IPS-18c (cell line): ENCODE data around the gene AGAP2.

Experiments used
- H3K4me3 ChIP-seq: 2 replicates; pipeline ENCODE4 v1.7.0; 2013; ENCODE audit warnings: low read depth, mild to moderate bottlenecking, low read length, moderate library complexity; ENCODE audit not compliant: insufficient read depth
- H3K9me3 ChIP-seq: one replicate; pipeline ENCODE4 v1.6.1; 2013; ENCODE audit warnings: mild to moderate bottlenecking, low read length, moderate library complexity; ENCODE audit not compliant: control insufficient read depth, insufficient read depth

The AGAP2 gene

GRCh38 chr12:57732726-57733593 lies 5.6 kb downstream of the AGAP2 start:
- Histone ChIP-seq H3K4me3 (no peak overlapping the region), H3K9me3 (no peaks in the 10 kb centered on the region)

GRCh38 chr12:57732270-57732669 lies 6.3 kb downstream of the AGAP2 start:
- Histone ChIP-seq H3K9me3 (no peaks in the 10 kb centered on the region), H3K4me3 (no peak overlapping the region)

GRCh38 chr12:57731411-57732080 lies 7.0 kb downstream of the AGAP2 start:
- H3K9me3 ChIP-seq: no peaks in the 10 kb centered on the region
- no peak overlapping the region for H3K4me3 ChIP-seq

GRCh38 chr12:57730336-57731067 lies 8.0 kb downstream of the AGAP2 start:
- H3K4me3 ChIP-seq: no peak overlapping the region
- no peaks in the 10 kb centered on the region for H3K9me3 ChIP-seq

DNA sequence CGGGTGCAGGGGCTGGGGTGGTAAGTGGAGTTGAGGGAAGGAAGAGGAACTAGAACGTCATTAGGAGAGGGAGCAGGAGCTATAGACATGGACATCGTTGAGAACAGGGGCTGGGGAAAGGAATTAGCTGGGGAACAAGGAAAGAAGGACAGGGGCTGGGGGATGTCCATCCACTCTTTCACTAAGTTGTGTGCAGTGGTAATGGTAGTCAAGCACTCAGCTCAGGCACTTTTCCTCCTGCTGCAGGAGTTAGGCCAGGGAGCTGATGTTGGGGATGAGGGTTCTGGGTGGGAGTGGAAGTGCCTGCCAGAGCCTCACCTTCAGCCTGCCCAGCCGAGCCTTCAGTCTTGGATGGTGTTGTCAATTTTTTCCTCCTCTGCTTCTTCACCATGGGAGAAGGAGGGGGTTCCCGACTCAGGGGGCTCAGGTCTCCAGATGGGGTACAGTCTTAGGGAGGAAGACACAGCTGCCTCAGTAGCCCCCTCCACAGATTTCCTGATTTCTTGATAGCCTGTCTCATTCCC lies 9.2 kb downstream of the AGAP2 start:
- Histone ChIP-seq H3K9me3 (no peaks in the 10 kb centered on the region), H3K4me3 (no peak overlapping the region)

GRCh38 chr12:57727758-57728395 lies 10.7 kb downstream of the AGAP2 start:
- Histone ChIP-seq H3K9me3 (no peaks in the 10 kb centered on the region), H3K4me3 (peak overlapping the region; percentile 40; the same call in 1 of the 2 replicates)

GRCh38 chr12:57726884-57727757 lies 11.4 kb downstream of the AGAP2 start:
- H3K4me3 ChIP-seq: peak overlapping the region; percentile 63
- no peaks in the 10 kb centered on the region for H3K9me3 ChIP-seq

GRCh38 chr12:57726151-57726883 lies 12.2 kb downstream of the AGAP2 start:
- H3K9me3 ChIP-seq: no peaks in the 10 kb centered on the region
- peak overlapping the region; percentile 63 for H3K4me3 ChIP-seq

DNA sequence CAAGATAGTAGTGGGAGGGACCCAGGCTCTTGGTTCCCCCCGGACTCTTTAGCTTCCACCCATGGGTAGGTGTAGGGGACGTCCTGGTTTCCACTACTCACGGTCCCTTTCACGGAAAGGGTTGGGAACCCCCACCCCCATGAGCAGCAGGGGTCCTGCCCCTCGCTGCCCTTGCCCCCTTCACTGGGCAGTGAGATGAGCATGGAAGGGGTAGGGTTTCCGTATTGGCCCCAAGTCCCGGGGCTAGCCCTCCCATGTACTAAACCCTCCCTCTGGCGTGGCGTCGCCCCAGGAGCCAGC lies 12.7 kb downstream of the AGAP2 start:
- Histone ChIP-seq H3K9me3 (no peaks in the 10 kb centered on the region), H3K4me3 (peak overlapping the region; percentile 63)

DNA sequence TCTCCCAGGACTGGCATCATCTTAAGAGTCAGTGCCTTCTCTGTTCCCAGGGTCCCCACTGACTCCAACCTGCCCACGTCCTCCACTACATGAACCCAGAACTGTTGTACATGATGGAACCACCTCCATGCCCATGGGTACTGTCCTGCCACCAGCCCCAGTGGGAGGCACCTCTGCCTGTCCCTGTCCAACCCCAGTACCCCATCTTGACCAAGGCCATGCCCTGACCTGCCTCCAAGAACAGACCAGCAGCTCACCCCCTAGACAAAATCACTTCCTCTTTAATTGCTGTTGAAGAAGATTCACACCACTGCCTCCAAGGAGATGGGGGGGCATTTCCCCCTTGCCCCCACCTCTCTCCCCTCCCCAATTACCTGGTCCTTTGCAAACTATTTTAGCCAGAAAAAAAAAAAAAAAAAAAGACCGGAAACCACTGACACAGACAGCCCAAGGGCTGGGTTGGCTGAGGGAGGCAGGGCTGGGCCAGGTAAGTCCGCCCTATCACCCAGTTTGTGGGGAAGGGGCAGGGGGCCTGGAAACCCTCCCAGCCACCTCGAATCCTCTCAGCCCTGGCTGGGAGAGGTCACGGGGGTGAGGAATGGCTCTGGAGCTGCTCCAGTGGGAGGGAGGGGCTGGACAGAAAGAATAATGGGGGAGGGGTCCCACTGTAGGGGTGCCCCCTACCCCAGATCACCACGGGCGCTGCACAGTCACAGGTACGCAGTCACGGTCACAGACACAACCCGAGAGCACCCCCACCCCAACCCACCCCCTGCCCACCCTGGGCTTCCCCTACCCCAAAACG lies 13.4 kb downstream of the AGAP2 start:
- Histone ChIP-seq H3K9me3 (no peaks in the 10 kb centered on the region), H3K4me3 (no peak overlapping the region)

DNA sequence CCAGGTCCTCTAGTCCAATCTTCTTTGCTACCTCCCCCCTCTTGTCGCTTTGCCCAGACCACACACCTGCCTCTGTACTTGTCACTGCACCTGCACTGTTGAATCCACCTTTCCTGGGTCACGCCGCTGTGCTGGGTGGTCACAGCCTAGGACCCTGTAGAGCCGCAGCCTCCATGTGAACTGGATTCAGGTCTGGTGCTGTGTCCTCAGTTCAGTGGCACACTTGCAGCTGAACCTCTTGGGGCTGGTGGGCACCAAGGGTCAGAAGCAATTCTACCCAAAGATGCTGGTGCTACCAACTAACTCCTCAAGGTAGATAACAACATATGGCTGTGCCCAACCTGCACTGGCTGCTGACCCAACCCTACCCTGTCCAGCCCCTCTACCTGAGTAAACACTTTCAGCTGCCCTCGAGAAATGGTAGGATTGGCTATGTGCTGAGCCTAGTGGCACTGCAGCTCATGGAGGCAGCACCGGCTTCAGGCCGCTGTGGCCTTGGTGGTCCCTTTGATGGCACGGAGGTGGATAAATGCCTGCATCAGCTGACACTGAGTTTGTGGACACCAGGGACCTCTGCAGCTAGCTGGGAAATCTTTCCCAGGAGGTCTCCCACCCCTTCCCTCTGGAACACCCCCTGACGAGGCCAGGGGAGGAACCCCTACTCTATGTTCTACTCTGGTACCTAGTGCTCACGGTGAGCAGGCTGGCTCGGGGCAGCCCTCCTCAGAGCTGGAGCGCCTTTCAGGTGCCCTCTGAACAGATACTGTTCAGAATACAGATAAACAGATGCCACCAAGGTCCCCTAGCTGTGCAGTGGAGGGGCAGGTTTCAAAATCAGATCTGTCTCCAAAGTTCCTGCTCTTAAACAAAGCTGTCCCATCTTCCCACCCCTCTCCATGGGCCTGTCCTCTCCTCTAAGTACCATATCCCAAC lies 14.3 kb downstream of the AGAP2 start:
- H3K9me3 ChIP-seq: no peaks in the 10 kb centered on the region
- no peak overlapping the region for H3K4me3 ChIP-seq

DNA sequence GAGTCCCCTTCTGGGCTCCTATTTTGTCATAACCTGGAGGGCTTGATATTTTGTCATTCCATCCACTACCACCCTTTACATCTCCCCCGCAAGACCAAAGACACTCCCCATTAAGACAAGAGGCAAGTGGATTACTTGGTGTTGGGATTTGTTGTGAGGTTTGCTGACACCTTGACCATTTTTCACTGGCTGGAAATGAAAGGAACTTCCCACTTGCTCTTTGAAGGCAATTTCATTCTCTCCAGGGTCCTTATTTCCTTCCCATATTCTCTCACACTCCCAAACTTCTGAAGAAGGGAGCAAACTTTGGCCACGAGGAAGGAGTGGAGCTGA lies 14.9 kb downstream of the AGAP2 start:
- Histone ChIP-seq H3K4me3 (no peak overlapping the region), H3K9me3 (no peaks in the 10 kb centered on the region)

DNA sequence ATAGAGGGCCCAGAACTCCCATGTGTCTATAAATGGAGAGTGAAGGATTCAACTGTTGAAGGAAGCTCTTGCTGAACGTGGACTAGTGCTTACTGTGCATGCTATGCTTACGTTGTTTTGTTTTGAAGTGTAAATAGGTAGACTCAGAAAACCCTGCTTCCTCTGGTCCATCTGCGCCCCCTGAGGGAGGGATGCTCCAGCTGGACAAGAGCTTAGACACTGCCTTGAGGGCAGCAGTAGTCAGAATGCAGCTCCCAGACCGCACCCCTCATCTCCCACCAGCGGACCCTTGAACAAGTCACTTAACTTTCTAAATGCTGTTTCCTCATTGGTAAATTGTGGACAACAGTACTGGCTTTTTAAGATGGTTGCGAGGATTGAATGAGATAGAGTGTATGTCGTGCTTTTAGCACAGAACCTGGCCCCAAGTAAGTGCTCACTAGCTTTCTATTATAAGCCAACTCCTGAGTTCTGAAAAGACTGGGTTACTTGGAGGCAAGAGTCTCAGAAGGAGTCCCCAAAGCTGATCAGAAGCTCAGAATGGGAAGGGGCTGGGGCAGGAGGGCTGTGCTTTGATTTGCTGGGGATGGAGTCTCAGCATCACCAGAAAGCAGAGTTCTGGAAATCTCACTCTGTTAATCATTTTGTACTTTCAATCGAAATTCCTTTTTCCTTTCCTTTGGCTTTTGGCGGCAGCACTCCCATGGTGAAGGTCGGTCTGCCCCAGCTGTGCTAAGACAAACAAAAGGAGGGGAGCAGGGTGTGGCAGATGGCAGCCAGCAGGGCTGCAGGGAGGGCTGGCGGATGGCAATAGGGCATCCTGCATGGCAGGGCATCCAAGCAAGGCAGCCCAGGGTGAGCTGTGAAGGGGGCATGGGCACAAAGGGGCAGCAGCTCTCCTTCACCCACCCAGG lies 15.6 kb downstream of the AGAP2 start:
- Histone ChIP-seq H3K9me3 (no peaks in the 10 kb centered on the region), H3K4me3 (no peak overlapping the region)
